Ovary (tissue), 9 donors: ENCODE data around the gene TAC4. TPM values are rescaled to one million over a fixed set of nuclear protein-coding genes. Genes with fewer than 3 reads are reported as not detected.
A peak's percentile ranks its signal among the peaks of the same experiment; 100 is the strongest.
"Not testable (repeated sequence)": the region's sequence is repeated elsewhere in the genome, so short reads cannot be mapped to it uniquely, and the experiment has no call there.

Experiments used
- DNase-seq, 5 donors: peaks; one replicate each; pipeline ENCODE4 v3.0.0-alpha.2; 2019 to 2020
- H3K27ac ChIP-seq, 2 donors: fragments of 200-600 bp; one replicate each; pipeline versions ENCODE4 v1.5.1 to v1.8.0; 2019 to 2022
- H3K27me3 ChIP-seq: fragments of 200-600 bp; one replicate; pipeline ENCODE4 v1.8.0; 2022
- H3K36me3 ChIP-seq: fragments of 200-600 bp; sonication (generic); one replicate; pipeline ENCODE4 v1.5.1; 2019
- H3K4me1 ChIP-seq: one replicate; pipeline ENCODE4 v1.8.1; 2013; ENCODE audit warnings: mild to moderate bottlenecking, moderate library complexity; ENCODE audit not compliant: insufficient read depth
- H3K4me3 ChIP-seq: fragments of 200-600 bp; sonication (generic); one replicate; pipeline ENCODE4 v1.5.1; 2017
- H3K9me3 ChIP-seq, 2 donors: fragments of 200-600 bp in 1 of 2; sonication (generic) in 1 of 2; one replicate each; pipeline versions ENCODE4 v1.5.1 to v1.8.1; 2013 to 2019; ENCODE audit warnings: mild to moderate bottlenecking in 1 of 2, moderate library complexity in 1 of 2
- CTCF ChIP-seq, 3 donors: fragments of 450-650 bp in 2 of 3; fragments of 200-600 bp in 1 of 3; IDR thresholded peaks; one replicate each; pipeline versions ENCODE4 v1.5.1 to v1.8.0; 2016 to 2022; ENCODE audit warnings: antibody characterized with exemption in 3 of 3, mild to moderate bottlenecking in 1 of 3
- EP300 ChIP-seq: sonication (generic); formaldehyde crosslinking; IDR thresholded peaks from one replicate; pipeline ENCODE4 v1.6.1; 2017; ENCODE audit warnings: antibody characterized with exemption
- POLR2A ChIP-seq: fragments of 450-650 bp; IDR thresholded peaks from one replicate; pipeline ENCODE4 v1.6.1; 2017; ENCODE audit warnings: antibody characterized with exemption, mild to moderate bottlenecking, moderate library complexity
- WGBS, 3 donors: extraction: QIAGEN DNeasy Blood & Tissue Kit in 1 of 3; methylation state at CpG; one replicate each; pipeline versions ENCODE4 v1.1.5 to v1.1.7; 2013 to 2017; 5-methylcytosine and 5-hydroxymethylcytosine counted together
- intact Hi-C, 4 donors: fragments of 100-400 bp; cut with DNase I; formaldehyde crosslinking; loops; one replicate each; pipeline versions ENCODE4 v1.11.0 to v1.15.1; 2022 to 2023
- polyA plus RNA-seq, 2 donors: library from polyadenylated mRNA; stranded (reverse); fragments of 200-250 nt in 1 of 2; fragments of 350-450 nt in 1 of 2; fragmentation: Illumina TruSeq in 1 of 2; extraction: RNeasy Lipid Tissue Mini Kit (QIAGEN cat#74804) in 1 of 2; gene quantifications; one replicate each; pipeline ENCODE4 v1.2.3, GENCODE V29; 2013 to 2014
- total RNA-seq, 7 donors: library from RNA; depleted of rRNA in 2 of 7; stranded (reverse); fragments of >200 nt in 2 of 7; fragmentation: NEBNext Ultra II Directional in 3 of 7; extraction: Animal tissue kit (Norgen Biotek cat#: 25700) in 3 of 7; gene quantifications; one replicate each; pipeline versions ENCODE4 v1.1.0 to v1.2.4, GENCODE V29; 2016 to 2023
- donor health status: DM: no; HTN: no; CAD: no; lungs with moderate emphysema.
- donor health status: DM: no; HTN: no; CAD: no.
- donor health status: Bipolar disorder and iron deficiency.
- donor health status: DM: yes; HTN: yes; CAD: no.
- donor health status: DM: no; HTN: no; CAD: no.
- donor health status: DM: yes; HTN: yes; CAD: no.

The TAC4 gene
- total and polyA plus RNA-seq, 9 donors, result not detected

- H3K4me3 ChIP-seq, result no peak overlapping the region
- WGBS, 3 donors, result 78 to 88% (median 81%) methylated on average over 2 of the region's 2 CpGs
- no peak overlapping the region for H3K27ac ChIP-seq
- no peaks in the 10 kb centered on the region for H3K36me3 ChIP-seq
- H3K4me1 ChIP-seq, result peaks cover 4% of the 10 kb centered on the region
- H3K9me3 ChIP-seq, result no peaks in the 10 kb centered on the region
- no peak for DNase-seq
- TF ChIP-seq POLR2A (no peak), EP300 (no peak), CTCF (IDR thresholded peaks at IDR 0.05) (no peak)
- intact Hi-C loops, result loop anchor here in 1 of 4 donors (5.0 kb wide), 1 partner anchor 243 kb away; no protein-coding TSS in a partner anchor
- no peaks in the 10 kb centered on the region for H3K27me3 ChIP-seq
Observed at GRCh38 chr17:49829026-49829425, 18.8 kb downstream of the TAC4 start.

- WGBS, 3 donors, result 41 to 61% (median 41%) methylated on average over 2 of the region's 2 CpGs
- intact Hi-C loops, result loop anchor here in 1 of 4 donors (5.0 kb wide), 1 partner anchor 244 kb away; no protein-coding TSS in a partner anchor
- DNase-seq, H3K36me3 ChIP-seq, H3K27ac ChIP-seq, H3K9me3 ChIP-seq, H3K4me3 ChIP-seq, H3K4me1 ChIP-seq, H3K27me3 ChIP-seq: not testable (repeated sequence)
Observed at GRCh38 chr17:49828325-49828724, 19.5 kb downstream of the TAC4 start.

DNA sequence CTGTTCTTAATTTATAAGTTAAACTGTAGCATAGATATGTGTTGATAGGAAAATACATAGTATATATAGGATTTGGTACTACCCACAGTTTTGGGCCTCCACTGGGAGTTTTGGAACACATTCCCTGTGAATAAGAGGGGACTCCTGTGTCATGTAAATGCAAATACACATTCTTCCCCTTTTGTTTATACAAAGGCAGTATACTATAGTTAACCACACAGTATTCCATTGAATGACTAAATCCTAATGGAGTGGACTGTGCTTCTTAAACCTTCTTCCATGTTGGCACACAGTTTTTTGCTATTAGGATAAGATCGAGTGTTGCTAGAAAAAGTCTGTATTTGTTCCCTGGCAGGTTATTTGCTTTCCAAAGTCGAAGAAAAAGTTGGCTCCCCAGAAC lies 22.2 kb downstream of the TAC4 start:
- peaks cover 1% of the 10 kb centered on the region for H3K4me1 ChIP-seq
- DNase-seq, result no peak
- no peaks in the 10 kb centered on the region for H3K36me3 ChIP-seq
- H3K4me3 ChIP-seq, result no peak overlapping the region
- no peaks in the 10 kb centered on the region for H3K9me3 ChIP-seq
- H3K27ac ChIP-seq, result no peak overlapping the region
- TF ChIP-seq CTCF (IDR thresholded peaks at IDR 0.05), result no peak
- no peak for TF ChIP-seq POLR2A
- no peak for TF ChIP-seq EP300
- intact Hi-C loops, result loop anchor here in 1 of 4 donors (5.0 kb wide), 1 partner anchor 247 kb away; no protein-coding TSS in a partner anchor
- H3K27me3 ChIP-seq, result no peaks in the 10 kb centered on the region
- 45 to 91% (median 69%) methylated on average over 2 of the region's 2 CpGs for WGBS, 3 donors

DNA sequence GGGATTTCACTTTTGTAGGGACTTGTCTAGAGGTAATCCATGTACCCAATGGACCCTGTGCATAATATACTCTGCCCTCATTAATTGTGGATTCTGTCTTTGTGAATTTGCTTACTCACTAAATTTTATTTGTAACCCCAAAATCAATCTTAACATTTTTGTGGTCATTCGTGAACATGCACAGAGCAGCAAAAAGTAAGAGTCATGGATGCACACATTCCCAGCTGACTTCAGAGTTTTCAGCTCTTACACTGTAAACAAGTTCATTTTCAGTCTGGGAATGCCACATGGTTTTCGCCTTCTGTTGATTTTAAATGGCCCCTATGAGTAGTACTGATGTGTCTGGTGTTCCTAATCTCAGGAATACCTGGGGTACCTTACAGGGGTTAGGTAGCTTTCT lies 24.3 kb downstream of the TAC4 start:
- H3K27me3 ChIP-seq, result no peaks in the 10 kb centered on the region
- no peak overlapping the region for H3K27ac ChIP-seq
- DNase-seq, result no peak
- no peaks in the 10 kb centered on the region for H3K4me1 ChIP-seq
- H3K4me3 ChIP-seq, result no peak overlapping the region
- H3K9me3 ChIP-seq, result no peaks in the 10 kb centered on the region
- no peak for TF ChIP-seq CTCF (IDR thresholded peaks at IDR 0.05)
- no peak for TF ChIP-seq EP300
- no peak for TF ChIP-seq POLR2A
- 89 to 93% (median 91%) methylated on average over 2 of the region's 2 CpGs for WGBS, 3 donors
- intact Hi-C loops, result no loop called here
- H3K36me3 ChIP-seq, result no peaks in the 10 kb centered on the region

DNA sequence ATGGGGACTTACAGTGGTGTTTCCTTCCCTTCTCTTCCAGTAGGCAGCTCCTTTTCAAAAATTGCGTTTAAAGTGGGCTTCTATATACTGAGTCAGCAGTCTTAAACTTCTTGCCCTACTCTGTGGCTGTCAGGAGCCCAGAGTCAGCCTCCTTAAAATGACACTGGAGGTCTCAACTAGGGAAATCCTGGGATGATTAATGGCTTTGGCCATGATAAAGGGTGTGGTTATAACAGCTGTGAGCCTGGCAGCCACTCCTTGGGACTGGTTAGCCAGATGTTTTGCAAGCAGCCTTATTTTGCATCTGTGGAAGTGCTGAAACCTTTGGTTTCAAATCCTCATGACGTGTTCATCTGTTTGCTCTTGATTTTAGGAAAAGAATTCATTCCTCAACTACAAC lies 25.0 kb downstream of the TAC4 start:
- no peaks in the 10 kb centered on the region for H3K36me3 ChIP-seq
- 19 to 24% (median 20%) methylated on average over 2 of the region's 2 CpGs for WGBS, 3 donors
- H3K4me1 ChIP-seq, result no peaks in the 10 kb centered on the region

More for the DNA sequence above, 25.0 kb downstream of the TAC4 start:
- H3K4me3 ChIP-seq, result no peak overlapping the region
- TF ChIP-seq POLR2A (no peak), CTCF (IDR thresholded peaks at IDR 0.05) (no peak)
- peak in 1 of 5 donors; percentile 36 for DNase-seq
- no peaks in the 10 kb centered on the region for H3K9me3 ChIP-seq
- no peak overlapping the region for H3K27ac ChIP-seq
- intact Hi-C loops, result no loop called here
- no peaks in the 10 kb centered on the region for H3K27me3 ChIP-seq
